Neural progenitor cell (in vitro differentiated cells): ENCODE measurements around the gene KLF18.

Experiments
- EZH2 ChIP-seq: fragments of 200-600 bp; sonication (generic); IDR thresholded peaks from 2 replicates; pipeline ENCODE4 v1.6.1; 2017; ENCODE audit warnings: antibody characterized with exemption, mild to moderate bottlenecking, moderate library complexity
- EZH2phosphoT487 ChIP-seq: fragments of 200-600 bp; sonication (generic); IDR thresholded peaks from 2 replicates; pipeline ENCODE4 v1.6.1; 2017; ENCODE audit warnings: antibody characterized with exemption
- TF ChIP-seq, protein P1 (sequence below): fragments of 200-600 bp; sonication (generic); IDR thresholded peaks from 2 replicates; pipeline ENCODE4 v1.5.1; 2017; ENCODE audit warnings: antibody characterized with exemption, mild to moderate bottlenecking

DNA sequence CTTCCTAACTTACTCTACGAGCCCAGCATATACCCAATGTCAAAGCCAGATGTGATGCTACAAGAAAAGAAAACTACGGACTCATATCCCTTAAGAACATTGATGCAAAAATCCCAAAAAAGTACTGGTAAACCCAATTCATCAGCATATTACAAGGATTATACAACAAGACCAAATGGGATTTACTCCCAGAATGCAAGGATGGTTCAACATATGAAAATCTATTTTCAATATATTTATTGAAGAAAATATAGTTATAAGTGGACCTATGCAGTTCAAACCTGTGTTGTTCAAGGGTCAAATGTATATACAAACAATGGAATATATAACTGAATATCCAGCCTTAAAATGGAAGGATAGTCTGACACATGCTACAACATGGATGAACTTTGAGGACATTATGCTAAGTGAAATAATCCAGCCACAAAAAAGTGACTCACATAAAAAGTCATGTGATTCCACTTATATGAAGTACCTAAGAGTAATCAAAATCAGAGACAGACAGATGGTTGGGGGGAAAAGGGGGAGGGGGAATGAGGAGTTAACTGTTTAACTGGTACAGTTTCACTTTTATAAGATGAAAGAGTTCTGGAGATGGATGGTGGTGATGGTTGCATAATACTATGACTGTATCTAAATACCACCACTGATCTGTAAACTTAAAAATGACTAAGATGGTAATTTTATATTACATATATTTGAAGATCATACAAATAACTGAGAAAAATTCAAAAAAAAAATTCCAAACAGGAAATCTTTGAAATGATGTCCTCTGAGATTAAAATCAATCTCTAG, 3.7 kb upstream of the KLF18 start:
- TF ChIP-seq EZH2phosphoT487 (no peak), EZH2 (no peak)
- TF ChIP-seq, protein P1, sequence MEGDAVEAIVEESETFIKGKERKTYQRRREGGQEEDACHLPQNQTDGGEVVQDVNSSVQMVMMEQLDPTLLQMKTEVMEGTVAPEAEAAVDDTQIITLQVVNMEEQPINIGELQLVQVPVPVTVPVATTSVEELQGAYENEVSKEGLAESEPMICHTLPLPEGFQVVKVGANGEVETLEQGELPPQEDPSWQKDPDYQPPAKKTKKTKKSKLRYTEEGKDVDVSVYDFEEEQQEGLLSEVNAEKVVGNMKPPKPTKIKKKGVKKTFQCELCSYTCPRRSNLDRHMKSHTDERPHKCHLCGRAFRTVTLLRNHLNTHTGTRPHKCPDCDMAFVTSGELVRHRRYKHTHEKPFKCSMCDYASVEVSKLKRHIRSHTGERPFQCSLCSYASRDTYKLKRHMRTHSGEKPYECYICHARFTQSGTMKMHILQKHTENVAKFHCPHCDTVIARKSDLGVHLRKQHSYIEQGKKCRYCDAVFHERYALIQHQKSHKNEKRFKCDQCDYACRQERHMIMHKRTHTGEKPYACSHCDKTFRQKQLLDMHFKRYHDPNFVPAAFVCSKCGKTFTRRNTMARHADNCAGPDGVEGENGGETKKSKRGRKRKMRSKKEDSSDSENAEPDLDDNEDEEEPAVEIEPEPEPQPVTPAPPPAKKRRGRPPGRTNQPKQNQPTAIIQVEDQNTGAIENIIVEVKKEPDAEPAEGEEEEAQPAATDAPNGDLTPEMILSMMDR = no peak
